ENCODE measurements around the gene MBTPS1. TPM values are rescaled to one million over a fixed set of nuclear protein-coding genes. Genes with fewer than 3 reads are reported as not detected.

The MBTPS1 gene
- total and polyA plus RNA-seq, 2 experiments from 2014 or later, result 18.1 to 49.3 TPM

- TF ChIP-seq ZNF462 (CRISPR knock-in tag; IDR thresholded peaks at IDR 0.05) (no peak), STAT1 (IDR thresholded peaks at IDR 0.05; ENCODE audit: unreplicated experiment) (no peak)
These were observed 95.3 kb downstream of the MBTPS1 start (continued) for GRCh38 chr16:84021488-84021887.

DNA sequence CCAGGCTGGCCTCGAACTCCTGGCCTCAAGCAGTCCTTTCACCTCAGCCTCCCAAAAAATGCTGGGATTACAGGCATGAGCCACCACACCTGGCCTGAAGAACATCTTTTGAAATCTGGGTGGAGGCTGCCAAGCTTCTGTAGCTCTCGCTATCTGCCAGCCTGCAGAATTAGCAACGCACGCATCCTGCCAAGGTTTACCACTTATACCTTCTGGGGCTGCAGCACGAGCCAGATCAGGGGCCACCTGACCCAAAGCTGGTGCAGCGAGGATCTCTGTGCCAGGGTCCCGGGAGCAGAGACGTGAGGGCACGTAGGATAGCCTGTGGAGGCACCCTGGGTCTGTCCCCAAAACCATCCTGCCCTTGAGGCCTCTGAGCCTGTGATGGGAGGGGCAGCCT is 96.4 kb downstream of the MBTPS1 start:
- H3K4me2 ChIP-seq, result no peak overlapping the region
- Mint-ChIP-seq H3K9me3 (peaks cover 29% of the 10 kb centered on the region), H3K36me3 (ENCODE audit: low read depth) (peaks cover 13% of the 10 kb centered on the region), H3K27me3 (ENCODE audit: insufficient read depth, low read depth, poor library complexity) (peaks cover 9% of the 10 kb centered on the region), H3K27ac (no peak overlapping the region), H3K4me1 (peaks cover 11% of the 10 kb centered on the region; the same call in 2 of the 3 replicates), H3K4me3 (no peak overlapping the region)
- H3K27ac ChIP-seq (ENCODE audit: low read depth), result no peak overlapping the region
- no peaks in the 10 kb centered on the region for H3K79me2 ChIP-seq (replicated peaks; ENCODE audit: insufficient read depth)
- H3K9me2 ChIP-seq (ENCODE audit: insufficient read depth), result no peaks in the 10 kb centered on the region
- DNase-seq (ENCODE audit: low spot score) (no peak), ATAC-seq (no peak)
- no peaks in the 10 kb centered on the region for H3F3A ChIP-seq (replicated peaks; ENCODE audit: low read depth)
- no peak overlapping the region for H2AFZ ChIP-seq
- H3K4me1 ChIP-seq (ENCODE audit: insufficient read depth), result no peaks in the 10 kb centered on the region
- no peaks in the 10 kb centered on the region for H4K20me1 ChIP-seq (replicated peaks; ENCODE audit: insufficient read depth)
- no peaks in the 10 kb centered on the region for H3K36me3 ChIP-seq (ENCODE audit: insufficient read depth)
- H3K4me3 ChIP-seq, result no peak overlapping the region
- no peaks in the 10 kb centered on the region for H3K27me3 ChIP-seq (ENCODE audit: insufficient read depth)
- TF ChIP-seq STAT1 (IDR thresholded peaks at IDR 0.05; ENCODE audit: unreplicated experiment) (no peak), ETS1 (IDR thresholded peaks at IDR 0.05) (no peak), EZH2phosphoT487 (IDR thresholded peaks at IDR 0.05; ENCODE audit: unreplicated experiment) (no peak), EZH2 (IDR thresholded peaks at IDR 0.05; ENCODE audit: low read depth, unreplicated experiment) (no peak), ZNF462 (CRISPR knock-in tag; IDR thresholded peaks at IDR 0.05) (no peak)
- TF ChIP-seq, protein P1, sequence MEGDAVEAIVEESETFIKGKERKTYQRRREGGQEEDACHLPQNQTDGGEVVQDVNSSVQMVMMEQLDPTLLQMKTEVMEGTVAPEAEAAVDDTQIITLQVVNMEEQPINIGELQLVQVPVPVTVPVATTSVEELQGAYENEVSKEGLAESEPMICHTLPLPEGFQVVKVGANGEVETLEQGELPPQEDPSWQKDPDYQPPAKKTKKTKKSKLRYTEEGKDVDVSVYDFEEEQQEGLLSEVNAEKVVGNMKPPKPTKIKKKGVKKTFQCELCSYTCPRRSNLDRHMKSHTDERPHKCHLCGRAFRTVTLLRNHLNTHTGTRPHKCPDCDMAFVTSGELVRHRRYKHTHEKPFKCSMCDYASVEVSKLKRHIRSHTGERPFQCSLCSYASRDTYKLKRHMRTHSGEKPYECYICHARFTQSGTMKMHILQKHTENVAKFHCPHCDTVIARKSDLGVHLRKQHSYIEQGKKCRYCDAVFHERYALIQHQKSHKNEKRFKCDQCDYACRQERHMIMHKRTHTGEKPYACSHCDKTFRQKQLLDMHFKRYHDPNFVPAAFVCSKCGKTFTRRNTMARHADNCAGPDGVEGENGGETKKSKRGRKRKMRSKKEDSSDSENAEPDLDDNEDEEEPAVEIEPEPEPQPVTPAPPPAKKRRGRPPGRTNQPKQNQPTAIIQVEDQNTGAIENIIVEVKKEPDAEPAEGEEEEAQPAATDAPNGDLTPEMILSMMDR (conservative IDR thresholded peaks at IDR 0.05; ENCODE audit: low read depth in 2 of 2), result no peak

Data from GM23338 (cell line).